ENCODE measurements around the gene CBX5.
"Not testable (repeated sequence)": the region's sequence is repeated elsewhere in the genome, so short reads cannot be mapped to it uniquely, and the experiment has no call there.

The CBX5 gene

DNA sequence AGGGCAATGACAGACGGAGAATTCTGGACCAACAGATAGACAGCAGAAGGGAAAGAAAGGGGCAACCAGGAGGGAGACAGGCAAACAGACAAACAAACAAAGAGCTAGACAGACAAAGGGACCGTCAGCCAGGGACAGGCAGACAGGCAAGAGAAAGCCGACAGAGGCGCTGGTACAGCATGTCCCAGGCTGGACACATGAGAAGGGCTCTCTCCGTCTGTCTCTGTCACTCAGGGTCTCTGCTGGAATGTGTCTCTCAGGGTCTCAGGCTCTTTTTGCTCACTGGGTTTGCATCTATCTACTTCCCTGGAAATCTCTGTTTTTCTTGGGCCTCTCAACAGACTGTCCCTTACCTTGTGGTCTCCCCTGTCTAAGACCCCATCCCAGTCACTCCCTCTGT lies 82.9 kb downstream of the CBX5 start:
- no peak for DNase-seq (ENCODE audit: low spot score)

DNA sequence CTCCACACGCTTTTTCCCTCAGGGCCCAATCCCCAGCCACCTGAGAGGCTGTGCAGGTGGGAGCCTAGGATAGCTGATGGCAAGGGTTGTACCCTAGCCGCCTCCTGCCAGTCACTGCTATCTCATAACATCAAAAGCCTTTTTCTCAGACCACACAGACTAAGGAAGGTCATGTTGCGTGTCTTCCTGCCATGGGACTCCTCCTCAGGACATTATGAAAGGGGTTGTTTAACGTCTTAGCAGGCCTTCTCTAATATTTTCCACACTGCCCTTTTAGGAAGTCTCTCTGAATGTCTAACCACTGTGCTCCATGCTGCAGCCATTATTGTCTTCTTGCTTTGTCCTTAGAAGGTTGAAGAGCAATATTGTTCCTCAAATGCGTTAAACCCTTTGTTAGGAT lies 83.5 kb downstream of the CBX5 start:
- DNase-seq (ENCODE audit: low spot score) = no peak

DNA sequence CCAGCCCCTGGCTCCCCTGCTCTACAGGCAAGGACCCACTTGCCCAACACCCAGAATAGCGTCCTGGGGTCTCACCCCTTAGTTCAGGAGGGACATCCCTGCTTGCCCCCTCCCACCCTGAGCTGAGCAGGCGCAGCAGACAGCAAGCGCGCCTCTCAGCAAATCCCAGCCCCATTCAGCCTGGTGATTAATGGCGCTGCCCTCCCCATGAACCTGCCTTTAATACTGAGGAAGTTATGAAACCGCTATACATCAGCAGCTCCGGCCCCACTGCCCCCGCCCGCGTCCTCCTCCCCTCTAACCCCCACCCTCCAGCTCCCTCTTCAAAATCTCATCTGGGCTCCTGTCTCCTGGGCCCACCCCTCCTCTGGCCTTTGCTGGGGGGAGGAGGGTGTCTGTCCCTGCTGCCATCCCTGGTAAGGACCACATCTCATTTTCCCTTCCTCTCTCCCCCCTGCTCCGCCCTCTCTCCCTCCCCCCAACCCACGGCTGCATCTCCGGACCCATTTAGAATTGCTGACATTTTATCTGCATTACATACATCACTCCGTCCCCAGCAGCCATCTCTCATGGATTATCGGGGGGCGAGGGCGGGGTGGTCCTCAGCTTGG lies 84.1 kb downstream of the CBX5 start:
- no peak for DNase-seq (ENCODE audit: low spot score)

DNA sequence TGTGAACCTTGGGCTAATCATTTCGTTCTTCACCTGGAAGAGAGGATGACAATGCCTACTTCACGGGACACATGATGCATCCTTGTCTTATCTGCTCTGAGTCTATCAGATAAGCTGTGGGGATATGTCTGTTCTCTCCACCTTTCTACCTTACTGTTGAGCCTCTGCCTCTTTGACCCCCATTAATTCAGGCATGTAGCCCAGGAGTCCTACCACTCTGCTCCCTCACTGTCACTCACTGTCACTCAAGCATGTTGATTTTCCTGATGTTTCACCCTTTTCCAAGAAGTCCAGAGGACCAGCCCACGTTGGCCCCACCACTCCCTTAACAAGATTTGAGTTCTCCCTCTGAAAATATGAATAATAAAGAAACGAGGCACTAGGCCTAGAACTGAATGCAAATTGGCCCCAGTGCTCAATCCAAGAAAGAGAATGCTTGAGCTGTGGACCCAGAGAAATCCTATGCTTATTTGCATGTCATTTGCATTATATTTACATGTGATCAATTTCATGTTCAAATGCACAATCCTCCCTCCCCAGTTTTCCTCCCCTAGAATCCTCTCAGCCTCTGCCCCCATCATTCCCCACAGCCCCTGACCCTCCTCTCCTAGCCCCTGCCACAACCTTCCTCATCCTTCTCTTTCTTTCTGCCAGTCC lies 84.7 kb downstream of the CBX5 start:
- no peak for DNase-seq (ENCODE audit: low spot score)

DNA sequence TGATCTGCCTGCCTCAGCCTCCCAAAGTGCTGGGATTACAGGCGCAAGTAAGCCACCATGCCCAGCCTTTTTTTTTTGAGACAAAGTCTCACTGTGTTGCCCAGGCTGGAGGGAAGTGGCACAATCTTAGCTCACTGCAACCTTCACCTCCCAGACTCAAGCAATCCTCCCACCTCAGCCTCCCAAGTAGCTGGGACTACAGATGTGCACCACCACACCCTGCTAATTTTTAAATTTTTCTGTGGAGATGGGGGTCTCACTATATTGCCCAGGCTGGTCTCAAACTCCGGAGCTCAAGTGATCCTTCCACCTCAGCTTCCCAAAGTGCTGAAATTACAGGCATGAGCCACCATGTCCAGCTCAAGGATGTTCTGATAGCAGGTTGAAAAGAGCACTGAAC lies 85.3 kb downstream of the CBX5 start:
- not testable (repeated sequence) for DNase-seq (ENCODE audit: low spot score)

DNA sequence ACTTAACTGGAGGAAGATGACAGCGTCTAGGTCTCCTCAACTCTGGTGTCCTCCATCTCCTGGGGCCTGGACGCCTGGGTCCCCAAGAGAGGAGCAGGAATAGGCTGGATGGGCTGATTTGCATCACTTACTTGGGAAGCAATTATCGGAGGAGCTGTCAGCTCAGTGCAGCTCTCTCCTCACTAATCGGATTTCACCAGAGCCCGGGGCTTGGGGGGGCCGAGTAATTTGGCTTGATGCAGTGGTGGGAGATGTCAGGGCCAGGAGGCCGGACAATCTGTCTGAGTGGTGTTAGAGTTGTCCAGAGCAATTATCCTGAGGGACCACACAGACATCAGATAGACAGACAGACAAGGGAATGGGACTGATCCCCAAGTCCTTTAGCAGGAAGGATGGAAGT lies 86.5 kb downstream of the CBX5 start:
- DNase-seq (ENCODE audit: low spot score) = no peak

DNA sequence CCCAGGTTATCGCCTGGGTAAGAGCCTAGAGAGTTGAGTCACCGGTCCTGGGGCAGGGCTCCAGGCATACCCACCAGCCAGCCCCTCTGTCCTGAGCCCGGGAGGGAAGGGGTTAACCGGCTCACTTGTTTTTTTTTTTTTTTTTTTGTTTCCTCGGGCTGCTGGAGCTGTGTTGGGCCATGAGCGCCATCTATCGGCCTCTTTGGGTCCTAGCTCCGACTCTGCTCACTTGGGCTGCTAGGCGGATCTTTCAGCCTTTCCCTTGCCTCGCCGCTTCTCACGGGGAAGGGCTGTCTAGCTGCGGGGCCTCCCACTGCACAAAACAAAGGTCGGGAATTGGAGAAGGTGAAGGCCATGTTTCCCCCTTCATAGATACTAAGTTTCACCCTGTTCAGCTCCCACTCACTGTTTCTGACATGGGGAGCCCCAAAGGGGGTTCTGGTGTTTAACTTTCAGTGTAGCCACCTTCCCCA lies 88.3 kb downstream of the CBX5 start:
- peak; percentile 86 for DNase-seq (ENCODE audit: low spot score)

DNA sequence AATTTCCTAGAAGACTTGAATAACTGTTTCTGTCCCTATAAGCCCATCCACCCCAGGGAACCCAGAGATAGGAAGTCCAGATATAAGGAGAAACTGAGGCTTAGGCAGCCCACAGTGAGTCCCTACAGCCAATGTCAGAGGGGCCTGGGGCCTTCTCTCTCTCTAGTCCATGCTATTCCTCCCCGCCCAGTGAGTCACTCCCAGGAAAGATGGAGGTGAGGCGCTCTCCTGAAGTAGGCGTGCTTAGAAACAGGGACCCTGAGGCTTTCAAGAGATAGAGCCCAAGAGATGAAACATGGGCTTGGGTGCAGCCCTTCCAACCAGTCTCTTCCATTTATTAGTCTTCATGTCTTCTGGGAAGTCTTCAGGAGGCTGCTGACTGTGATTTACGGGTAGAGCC lies 88.8 kb downstream of the CBX5 start:
- DNase-seq (ENCODE audit: low spot score) = no peak

DNA sequence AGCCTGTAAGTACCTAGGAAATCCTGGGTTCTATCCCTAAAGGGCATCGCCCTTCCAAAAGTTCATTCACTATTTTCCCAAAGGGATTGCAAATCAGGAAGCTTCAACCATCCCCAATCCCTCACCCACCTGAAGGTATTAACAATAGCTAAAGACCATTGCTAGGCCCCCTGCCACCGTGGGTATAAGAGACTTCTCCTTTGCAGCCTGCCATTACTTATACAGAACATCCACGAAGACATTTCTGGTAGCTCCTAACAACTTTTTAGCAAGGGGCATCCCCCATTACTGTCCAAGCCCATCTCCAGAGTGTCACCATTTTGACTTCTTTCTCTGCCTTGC lies 90.8 kb downstream of the CBX5 start:
- no peak for DNase-seq (ENCODE audit: low spot score)

DNA sequence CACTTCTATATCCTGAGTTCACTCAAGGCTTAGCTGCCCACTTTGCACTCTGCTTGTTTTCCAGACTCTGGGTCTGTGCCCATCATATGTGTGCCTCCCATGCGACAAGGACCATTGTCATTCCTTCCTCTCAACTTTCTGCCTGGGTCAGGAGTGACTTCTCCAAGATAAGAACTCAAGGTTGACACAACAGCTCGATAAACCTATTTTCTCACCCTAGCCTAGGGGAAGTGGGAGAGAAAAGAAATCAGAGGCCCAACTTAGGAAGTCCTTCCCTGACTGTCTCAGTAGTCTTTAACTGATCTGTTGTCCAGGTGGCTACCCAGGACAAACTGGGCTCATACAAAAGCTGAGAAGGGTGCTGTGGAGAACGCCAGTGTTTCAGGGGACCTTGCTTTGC lies 92.8 kb downstream of the CBX5 start:
- no peak for DNase-seq (ENCODE audit: low spot score)

DNA sequence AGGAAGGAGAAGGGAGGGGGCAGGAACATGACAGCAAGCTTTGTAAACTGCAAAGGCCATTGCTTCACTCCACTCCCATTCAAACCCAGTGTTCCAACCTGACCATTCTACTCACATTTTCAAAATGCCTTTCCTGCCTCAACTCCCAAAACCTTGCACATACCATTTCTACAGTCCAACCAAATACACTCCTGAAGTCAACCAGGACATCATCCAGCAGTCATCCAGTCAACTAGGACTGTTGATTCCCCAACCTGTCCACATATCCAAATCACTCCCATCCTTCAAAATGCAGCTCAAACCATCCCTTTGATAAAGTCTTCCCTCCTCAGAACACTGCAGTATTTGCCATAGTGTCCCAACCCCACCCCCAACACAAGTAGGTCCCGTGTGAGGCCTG lies 94.0 kb downstream of the CBX5 start:
- DNase-seq (ENCODE audit: low spot score) = no peak

DNA sequence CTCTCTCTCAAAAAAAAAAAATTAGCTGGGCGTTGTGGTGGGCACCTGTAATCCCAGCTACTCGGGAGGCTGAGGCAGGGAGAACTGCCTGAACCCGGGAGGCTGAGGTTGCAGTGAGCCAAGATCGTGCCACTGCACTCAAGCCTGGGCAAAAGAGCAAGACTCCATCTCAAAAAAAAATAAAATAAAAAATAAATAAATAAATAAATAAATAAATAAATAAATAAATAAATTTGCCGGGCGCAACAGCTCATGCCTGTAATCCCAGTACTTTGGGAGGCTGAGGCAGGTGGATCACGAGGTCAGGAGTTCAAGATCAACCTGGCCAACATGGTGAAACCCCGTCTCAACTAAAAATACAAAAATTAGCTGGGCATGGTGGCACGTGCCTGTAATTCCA lies 94.6 kb downstream of the CBX5 start:
- DNase-seq (ENCODE audit: low spot score) = not testable (repeated sequence)

DNA sequence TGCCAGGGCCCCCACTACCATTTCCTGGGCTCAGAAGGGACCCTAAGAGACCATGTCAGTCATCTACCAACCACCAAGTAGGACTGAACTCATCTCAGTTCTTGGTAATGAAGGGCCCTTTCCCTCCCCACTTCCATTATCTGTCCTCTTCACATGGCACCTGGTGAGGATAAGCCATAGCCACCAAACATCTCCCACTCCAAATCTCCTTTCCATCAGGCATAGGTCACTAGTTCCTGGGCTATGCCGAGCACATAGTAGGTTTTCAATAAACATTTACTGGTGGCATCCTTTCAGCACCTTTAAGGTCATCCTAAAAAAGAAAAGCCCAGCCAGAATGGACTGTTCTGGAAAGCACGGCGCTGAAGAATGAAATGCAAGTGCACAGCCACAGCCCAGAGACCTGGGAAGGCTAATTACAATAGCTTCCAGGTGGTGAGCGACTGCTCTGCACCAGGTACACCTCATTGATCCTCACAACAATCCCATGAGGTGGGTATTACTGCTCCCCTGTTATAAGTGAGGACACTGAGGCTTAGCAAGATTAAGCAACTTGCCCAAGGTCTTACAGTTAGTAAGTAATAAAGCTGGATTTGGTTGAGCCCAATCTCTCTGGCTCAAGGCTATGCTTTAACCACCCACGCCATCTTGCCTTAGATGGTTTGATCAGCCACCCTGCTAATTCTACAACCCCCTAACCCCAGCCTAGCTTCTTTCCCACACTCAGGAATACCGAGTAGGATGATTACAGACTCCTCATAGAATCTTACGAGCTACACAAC lies 95.7 kb downstream of the CBX5 start:
- DNase-seq (ENCODE audit: low spot score) = no peak

DNA sequence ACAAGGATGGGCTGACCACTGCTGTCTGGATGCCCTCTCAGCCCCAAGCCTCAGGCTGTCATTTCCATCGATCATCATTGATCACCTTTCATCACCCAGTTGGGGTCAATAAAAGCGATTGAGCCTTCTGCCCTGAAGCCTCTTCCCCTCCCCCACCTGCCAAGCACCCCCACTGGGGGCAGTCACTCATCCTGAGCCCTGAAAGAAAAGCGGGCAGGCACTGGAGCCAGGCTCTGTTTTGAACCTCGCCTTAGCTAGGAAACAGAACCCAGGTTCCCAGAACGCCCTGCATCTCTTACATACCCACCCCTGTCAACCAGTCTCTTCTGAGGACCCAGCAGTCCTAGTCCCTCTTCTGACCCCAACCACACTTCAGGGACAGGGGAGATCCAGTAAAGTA lies 96.9 kb downstream of the CBX5 start:
- no peak for DNase-seq (ENCODE audit: low spot score)

DNA sequence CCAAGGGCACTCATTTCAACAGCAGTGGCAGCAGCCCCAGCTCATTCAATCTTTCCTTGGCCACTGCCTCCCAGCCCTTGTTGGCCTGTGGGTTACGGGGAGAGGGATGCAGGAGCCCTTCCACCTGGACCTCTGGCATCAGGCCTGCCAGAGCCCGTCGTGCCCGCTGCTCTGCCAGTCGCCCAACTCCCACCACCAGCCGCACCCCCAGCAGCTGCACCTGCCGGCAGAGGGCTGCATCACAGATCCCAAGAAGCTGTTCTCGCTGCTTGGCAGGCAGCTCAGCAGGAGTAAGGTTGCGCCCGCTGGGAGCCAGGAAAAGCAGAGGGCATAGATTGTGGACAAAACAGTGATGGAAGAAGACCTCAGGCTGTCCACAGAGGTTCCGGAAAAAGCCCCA lies 97.8 kb downstream of the CBX5 start:
- DNase-seq (ENCODE audit: low spot score) = no peak

Data from HuH-7.5 (cell line).